ENCODE results near the gene RIT2. TPM values are rescaled to one million over a fixed set of nuclear protein-coding genes. Genes with fewer than 3 reads are reported as not detected.

Gene RIT2
- total and polyA plus RNA-seq, 2 of the 4 experiments (the other 2 are of a cell fraction), result not detected

- no CpG with 5 or more reads among the region's 1 CpG for WGBS, 2 experiments (ENCODE audit: extremely low coverage in 2 of 2, insufficient read length in 1 of 2)
- H4K20me1 ChIP-seq (ENCODE audit: insufficient read depth, low read length), result no peaks in the 10 kb centered on the region
- TF ChIP-seq NFE2L2 (IDR thresholded peaks at IDR 0.05; ENCODE audit: low read depth, low read length) (no peak), SMC3 (IDR thresholded peaks at IDR 0.05; ENCODE audit: low read depth, low read length) (no peak)
Measured at GRCh38 chr18:42860548-42860947, 254.9 kb downstream of the RIT2 start.

More at GRCh38 chr18:42860548-42860947, 254.9 kb downstream of the RIT2 start:
- CTCF ChIA-PET, result no interaction called here
- no peaks in the 10 kb centered on the region; the same call in 1 of the 2 replicates for H3K9me3 ChIP-seq (ENCODE audit: control insufficient read depth, insufficient read depth, low read length)
- H2AFZ ChIP-seq (replicated peaks; ENCODE audit: low read length, poor library complexity), result no peak overlapping the region
- H2AK5ac ChIP-seq (ENCODE audit: low read depth, low read length), result no peak overlapping the region
- H2BK5ac ChIP-seq (ENCODE audit: low read depth, low read length, poor library complexity, severe bottlenecking), result no peak overlapping the region
- H3K14ac ChIP-seq (replicated peaks; ENCODE audit: low read depth, low read length), result no peak overlapping the region
- no peak for DNase-seq
- H4K5ac ChIP-seq (ENCODE audit: low read depth, low read length), result no peak overlapping the region
- in situ Hi-C loops (cut with MboI; ENCODE audit: low sequenced_read_pairs), result no loop called here
- intact Hi-C loops (cut with micrococcal nuclease), result no loop called here
- no peak overlapping the region for H3K27ac ChIP-seq (ENCODE audit: insufficient read depth, low read length)
- dilution Hi-C loops (cut with HindIII; ENCODE audit: low sequenced_read_pairs, unreplicated experiment), result no loop called here
- H2BK20ac ChIP-seq (ENCODE audit: low read depth, low read length), result no peak overlapping the region
- no peaks in the 10 kb centered on the region for H3K27me3 ChIP-seq (ENCODE audit: control insufficient read depth, insufficient read depth, low read length)
- no peak overlapping the region for H4K8ac ChIP-seq (ENCODE audit: low read depth in 2 of 2, low read length in 2 of 2)
- H3K36me3 ChIP-seq (ENCODE audit: control insufficient read depth, insufficient read depth, low read length), result no peaks in the 10 kb centered on the region
- H3K4me1 ChIP-seq (ENCODE audit: control insufficient read depth, insufficient read depth, low read length), result no peaks in the 10 kb centered on the region
- H3K9ac ChIP-seq (ENCODE audit: low read depth, low read length), result no peak overlapping the region
- H2BK120ac ChIP-seq (ENCODE audit: low read depth, low read length), result no peak overlapping the region
- H3K4ac ChIP-seq (ENCODE audit: low read depth, low read length), result no peak overlapping the region
- H3K4me3 ChIP-seq (ENCODE audit: insufficient read depth, low read depth, low read length), result no peak overlapping the region
- H3K9me1 ChIP-seq (ENCODE audit: insufficient read depth, low read length), result no peaks in the 10 kb centered on the region
- no peak overlapping the region for H3K23ac ChIP-seq (ENCODE audit: low read depth, low read length)
- H3K56ac ChIP-seq (ENCODE audit: extremely low read depth, insufficient read depth, low read length), result no peak overlapping the region
- no peak overlapping the region for H2BK15ac ChIP-seq (ENCODE audit: low read depth, low read length)
- H2AK9ac ChIP-seq (replicated peaks; ENCODE audit: low read depth, low read length, poor library complexity), result no peak overlapping the region
- no peak overlapping the region for H4K91ac ChIP-seq (ENCODE audit: insufficient read depth, low read depth, low read length)
- ATAC-seq (ENCODE audit: low read depth), result no peak
- POLR2A ChIA-PET (ENCODE audit: unreplicated experiment), result no interaction called here
- BruUV-seq (replicated peaks), result no TSS peak
- H3K4me2 ChIP-seq (ENCODE audit: low read depth, low read length), result no peak overlapping the region
- no peak overlapping the region for H3K18ac ChIP-seq (ENCODE audit: low read depth, low read length)
- H3K79me1 ChIP-seq (ENCODE audit: low read depth in 1 of 2, low read length in 2 of 2), result no peaks in the 10 kb centered on the region
